Tibial nerve (tissue), 4 donors: ENCODE data around the gene RAB3C. TPM values are rescaled to one million over a fixed set of nuclear protein-coding genes. Genes with fewer than 3 reads are reported as not detected.

Experiments used
- DNase-seq, 2 donors: peaks; one replicate each; pipeline ENCODE4 v3.0.0-alpha.2; 2019; ENCODE audit warnings: low spot score in 2 of 2
- H3K27ac ChIP-seq, 4 donors: fragments of 200-600 bp; sonication (generic) in 3 of 4; one replicate each; pipeline ENCODE4 v1.5.1; 2017 to 2019; ENCODE audit warnings: mild to moderate bottlenecking in 1 of 4
- H3K27me3 ChIP-seq, 2 donors: fragments of 200-600 bp; sonication (generic) in 1 of 2; one replicate each; pipeline versions ENCODE4 v1.5.1 to v1.6.0; 2017 to 2019
- H3K36me3 ChIP-seq, 3 donors: fragments of 200-600 bp; sonication (generic); one replicate each; pipeline ENCODE4 v1.5.1; 2018 to 2019
- H3K4me1 ChIP-seq, 4 donors: fragments of 200-600 bp; sonication (generic) in 3 of 4; one replicate each; pipeline ENCODE4 v1.5.1; 2017 to 2019
- H3K4me3 ChIP-seq, 4 donors: fragments of 200-600 bp; sonication (generic) in 3 of 4; one replicate each; pipeline ENCODE4 v1.5.1; 2017 to 2019; ENCODE audit warnings: mild to moderate bottlenecking in 1 of 4, moderate library complexity in 1 of 4
- H3K9me3 ChIP-seq, 4 donors: fragments of 200-600 bp; sonication (generic) in 3 of 4; one replicate each; pipeline ENCODE4 v1.5.1; 2017 to 2019
- CTCF ChIP-seq, 5 experiments: fragments of 200-600 bp in 3 of 5; fragments of 450-650 bp in 2 of 5; sonication (generic) in 3 of 5; IDR thresholded peaks; one replicate each; pipeline ENCODE4 v1.5.1; 2016 to 2019; ENCODE audit warnings: antibody characterized with exemption in 5 of 5, mild to moderate bottlenecking in 3 of 5, moderate library complexity in 2 of 5
- EP300 ChIP-seq, 2 donors: sonication (generic); formaldehyde crosslinking; IDR thresholded peaks; one replicate each; pipeline ENCODE4 v1.6.1; 2017; ENCODE audit warnings: antibody characterized with exemption in 2 of 2, mild to moderate bottlenecking in 1 of 2
- POLR2A ChIP-seq, 2 donors: fragments of 450-650 bp; IDR thresholded peaks; one replicate each; pipeline ENCODE4 v1.6.1; 2017; ENCODE audit warnings: antibody characterized with exemption in 2 of 2, mild to moderate bottlenecking in 2 of 2, moderate library complexity in 2 of 2
- WGBS, 2 donors: methylation state at CpG; one replicate each; pipeline ENCODE4 v1.1.5; 2018; 5-methylcytosine and 5-hydroxymethylcytosine counted together
- total RNA-seq, 4 donors: library from RNA; depleted of rRNA; stranded (reverse); fragments of >200 nt; gene quantifications; one replicate each; pipeline ENCODE4 v1.1.0, GENCODE V29; 2016

The RAB3C gene
- total RNA-seq, 4 donors from 2014 or later, result under 0.01 to 1.2 (median 1.0) TPM

- DNase-seq, result no peak
- H3K27me3 ChIP-seq, result no peaks in the 10 kb centered on the region
- H3K27ac ChIP-seq, result no peak overlapping the region
- 46 to 65% methylated on average over 2 of the region's 2 CpGs for WGBS, 2 donors
- TF ChIP-seq CTCF (IDR thresholded peaks at IDR 0.05), result no peak
- no peak for TF ChIP-seq EP300 (IDR thresholded peaks at IDR 0.05)
- no peaks in the 10 kb centered on the region for H3K9me3 ChIP-seq
- no peaks in the 10 kb centered on the region for H3K36me3 ChIP-seq
- H3K4me1 ChIP-seq, result no peaks in the 10 kb centered on the region
- no peak overlapping the region for H3K4me3 ChIP-seq
These were observed 271.6 kb downstream of the RAB3C start for GRCh38 chr5:58854441-58854840.

DNA sequence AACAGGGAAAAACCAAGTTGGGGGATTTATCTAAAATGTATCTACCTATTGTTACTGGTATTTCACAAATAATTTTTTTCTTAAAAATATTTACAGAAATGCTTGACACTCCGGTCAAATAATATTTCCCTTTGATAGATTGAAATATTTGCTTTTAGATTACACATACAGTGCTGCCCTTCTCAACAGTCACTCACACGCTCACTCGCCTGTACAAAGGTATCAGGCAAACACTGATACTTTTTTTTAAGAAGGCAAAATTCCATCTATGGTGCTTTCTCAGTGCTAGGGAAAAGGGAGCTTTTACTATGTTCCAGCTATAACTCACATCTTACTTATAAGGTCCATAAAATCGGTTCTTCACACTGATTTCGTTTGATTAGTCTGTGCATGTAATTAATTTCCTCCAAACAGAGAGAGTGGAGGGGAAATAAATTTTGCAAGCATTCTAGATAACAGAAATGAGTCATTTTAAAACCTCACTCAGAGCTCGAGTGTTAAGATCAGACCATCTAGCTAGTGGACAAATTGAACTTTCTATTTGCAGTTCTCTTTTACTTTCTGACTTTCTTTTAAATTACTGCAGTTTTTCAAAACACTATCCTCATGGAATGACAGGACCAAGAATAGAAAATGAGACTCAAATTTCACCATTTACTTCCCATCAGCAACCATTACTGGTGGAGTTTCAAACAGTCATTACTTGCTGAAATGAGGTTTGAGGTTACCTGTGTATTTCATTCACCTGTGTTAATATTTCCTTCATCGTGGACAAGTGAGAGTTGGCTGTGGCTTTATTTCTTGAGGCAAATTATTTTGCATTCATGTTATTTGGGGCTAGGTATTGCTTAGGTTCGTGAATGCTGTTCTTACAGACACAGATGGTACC lies 273.2 kb downstream of the RAB3C start:
- H3K4me1 ChIP-seq, result no peaks in the 10 kb centered on the region
- TF ChIP-seq CTCF (IDR thresholded peaks at IDR 0.05), result no peak
- no peak for TF ChIP-seq EP300 (IDR thresholded peaks at IDR 0.05)
- no peak for TF ChIP-seq POLR2A (IDR thresholded peaks at IDR 0.05)
- DNase-seq, result no peak
- H3K4me3 ChIP-seq, result no peak overlapping the region
- no peak overlapping the region for H3K27ac ChIP-seq
- no peaks in the 10 kb centered on the region for H3K36me3 ChIP-seq
- H3K27me3 ChIP-seq, result no peaks in the 10 kb centered on the region
- H3K9me3 ChIP-seq, result no peaks in the 10 kb centered on the region
- 86 to 89% methylated on average over 8 of the region's 8 CpGs for WGBS, 2 donors

GRCh38 chr5:58857609-58858008 lies 274.7 kb downstream of the RAB3C start:
- no peak overlapping the region for H3K27ac ChIP-seq
- no peak for DNase-seq
- H3K4me3 ChIP-seq, result no peak overlapping the region
- no peaks in the 10 kb centered on the region for H3K36me3 ChIP-seq
- TF ChIP-seq EP300 (IDR thresholded peaks at IDR 0.05) (no peak), CTCF (IDR thresholded peaks at IDR 0.05) (no peak), POLR2A (IDR thresholded peaks at IDR 0.05) (no peak)
- H3K27me3 ChIP-seq, result no peaks in the 10 kb centered on the region
- WGBS, 2 donors, result 36 to 40% methylated on average over 2 of the region's 2 CpGs
- H3K9me3 ChIP-seq, result no peaks in the 10 kb centered on the region
- no peaks in the 10 kb centered on the region for H3K4me1 ChIP-seq

DNA sequence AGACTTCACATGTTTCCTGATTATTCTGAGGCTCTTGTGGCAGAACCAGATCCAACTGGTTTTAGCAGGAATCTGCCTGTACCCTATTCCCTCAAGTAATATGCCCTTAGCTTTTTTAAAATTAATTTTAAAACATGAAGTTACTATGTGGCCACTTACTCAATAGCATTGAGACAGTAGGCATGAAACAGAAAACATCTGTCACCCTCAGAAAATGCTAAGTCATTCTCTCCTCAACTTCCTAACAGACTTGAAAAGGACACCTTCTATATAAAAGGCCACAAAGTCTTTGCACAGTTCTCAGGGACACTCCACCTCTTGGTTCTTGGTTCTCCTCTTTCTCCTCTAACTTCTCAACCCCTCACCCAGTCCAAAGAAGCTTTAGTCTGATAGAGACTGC lies 277.8 kb downstream of the RAB3C start:
- Histone ChIP-seq H3K9me3 (no peaks in the 10 kb centered on the region), H3K27ac (no peak overlapping the region), H3K36me3 (no peaks in the 10 kb centered on the region), H3K4me1 (no peaks in the 10 kb centered on the region), H3K27me3 (no peaks in the 10 kb centered on the region), H3K4me3 (no peak overlapping the region)
- TF ChIP-seq EP300 (IDR thresholded peaks at IDR 0.05) (no peak), POLR2A (IDR thresholded peaks at IDR 0.05) (no peak), CTCF (IDR thresholded peaks at IDR 0.05) (no peak)
- no peak for DNase-seq

GRCh38 chr5:58868931-58869330 lies 286.1 kb downstream of the RAB3C start:
- Histone ChIP-seq H3K27ac (no peak overlapping the region), H3K4me3 (no peak overlapping the region), H3K4me1 (no peaks in the 10 kb centered on the region), H3K9me3 (no peaks in the 10 kb centered on the region), H3K27me3 (no peaks in the 10 kb centered on the region), H3K36me3 (no peaks in the 10 kb centered on the region)
- 52 to 76% methylated on average over 8 of the region's 8 CpGs for WGBS, 2 donors
- no peak for TF ChIP-seq CTCF (IDR thresholded peaks at IDR 0.05)
- TF ChIP-seq POLR2A (IDR thresholded peaks at IDR 0.05), result no peak
- TF ChIP-seq EP300 (IDR thresholded peaks at IDR 0.05), result no peak
- no peak for DNase-seq
